Sciatic nerve (tissue), 2 donors: ENCODE data around the gene FOXK2. TPM values are rescaled to one million over a fixed set of nuclear protein-coding genes. Genes with fewer than 3 reads are reported as not detected.
"Not testable (repeated sequence)": the region's sequence is repeated elsewhere in the genome, so short reads cannot be mapped to it uniquely, and the experiment has no call there.

Experiments used
- ATAC-seq: fragments of 200-7000 bp; cut with Tn5 transposase; one replicate; pipeline ENCODE4 v1.9.1; 2020; ENCODE audit warnings: mild to moderate bottlenecking, moderate library complexity
- DNase-seq: peaks from one replicate; pipeline ENCODE4 v3.0.0-alpha.2; 2020; ENCODE audit warnings: low spot score
- intact Hi-C: fragments of 100-400 bp; cut with DNase I; formaldehyde crosslinking; loops from one replicate; pipeline ENCODE4 v1.14.2; 2022
- total RNA-seq: library from RNA; stranded (reverse); fragmentation: NEBNext Ultra II Directional; extraction: Animal tissue kit (Norgen Biotek cat#: 25700); gene quantifications from one replicate; pipeline ENCODE4 v1.2.1, GENCODE V29; 2021
- donor health status: DM: no; HTN: no; CAD: no.
- donor health status: DM: no; HTN: no; CAD: no.

Gene FOXK2
- total RNA-seq, 1 donor from 2014 or later = 59.9 TPM

- ATAC-seq = no peak
- intact Hi-C loops = no loop called here
- no peak for DNase-seq
Measured at GRCh38 chr17:82559566-82560251, 40.2 kb downstream of the FOXK2 start.

DNA sequence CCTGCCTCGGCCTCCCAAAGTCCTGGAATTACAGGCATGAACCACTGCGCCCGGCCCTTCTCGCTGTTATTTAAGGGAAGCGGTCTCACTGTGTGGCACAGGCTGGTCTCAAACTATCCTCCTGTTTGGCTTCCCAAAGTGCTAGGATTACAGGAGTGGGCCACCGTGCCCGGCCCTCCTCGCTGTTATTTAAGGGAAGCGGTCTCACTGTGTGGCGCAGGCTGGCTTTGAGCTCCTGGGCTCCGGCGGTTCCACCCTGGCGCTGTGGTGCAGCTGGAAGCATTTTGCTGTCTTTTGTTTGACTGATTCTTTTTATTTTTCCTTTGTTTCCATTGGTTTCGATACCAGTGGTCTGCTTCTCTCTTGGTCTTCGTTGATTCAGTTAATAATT lies 40.7 kb downstream of the FOXK2 start:
- intact Hi-C loops = no loop called here
- DNase-seq = no peak
- no peak for ATAC-seq

DNA sequence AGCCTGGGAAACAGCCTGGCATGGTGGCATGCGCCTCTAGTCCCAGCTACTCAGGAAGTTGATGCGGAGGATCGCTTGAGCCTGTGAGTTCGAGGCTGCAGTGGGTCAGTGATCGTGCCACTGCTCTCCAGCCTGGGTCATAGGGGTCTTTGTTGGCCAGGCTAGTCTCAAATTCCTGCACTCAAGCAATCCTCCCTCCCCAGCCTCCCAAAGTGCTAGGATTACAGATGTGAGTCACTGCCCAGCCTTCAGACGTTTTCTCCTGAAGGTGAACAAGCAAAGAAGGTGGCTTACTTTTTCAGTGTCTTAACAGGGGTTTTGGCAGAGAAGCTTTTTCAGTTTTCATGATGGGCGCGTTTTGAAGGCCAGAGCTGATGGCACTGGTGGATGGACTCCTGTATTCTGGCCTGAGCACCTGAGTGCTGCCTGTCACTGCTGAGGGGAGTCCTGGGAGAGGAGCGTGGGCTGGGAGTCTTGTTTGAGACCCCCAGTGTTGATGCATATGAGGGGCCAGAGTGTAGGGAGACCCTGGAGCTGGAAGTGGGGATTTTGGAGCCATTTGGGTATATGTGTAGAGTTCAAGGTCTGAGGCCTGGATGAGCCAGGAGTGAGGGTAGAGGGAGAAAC lies 41.4 kb downstream of the FOXK2 start:
- DNase-seq (no peak), ATAC-seq (no peak)
- intact Hi-C loops = no loop called here

- peak; percentile 28 for ATAC-seq
- intact Hi-C loops = no loop called here
- DNase-seq = no peak
Measured at GRCh38 chr17:82561429-82562035, 42.0 kb downstream of the FOXK2 start.

- ATAC-seq, intact Hi-C loops, DNase-seq: not testable (repeated sequence)
Measured at GRCh38 chr17:82562718-82563220, 43.2 kb downstream of the FOXK2 start.

GRCh38 chr17:82563318-82563717 lies 43.8 kb downstream of the FOXK2 start:
- intact Hi-C loops = no loop called here
- ATAC-seq (no peak), DNase-seq (no peak)

DNA sequence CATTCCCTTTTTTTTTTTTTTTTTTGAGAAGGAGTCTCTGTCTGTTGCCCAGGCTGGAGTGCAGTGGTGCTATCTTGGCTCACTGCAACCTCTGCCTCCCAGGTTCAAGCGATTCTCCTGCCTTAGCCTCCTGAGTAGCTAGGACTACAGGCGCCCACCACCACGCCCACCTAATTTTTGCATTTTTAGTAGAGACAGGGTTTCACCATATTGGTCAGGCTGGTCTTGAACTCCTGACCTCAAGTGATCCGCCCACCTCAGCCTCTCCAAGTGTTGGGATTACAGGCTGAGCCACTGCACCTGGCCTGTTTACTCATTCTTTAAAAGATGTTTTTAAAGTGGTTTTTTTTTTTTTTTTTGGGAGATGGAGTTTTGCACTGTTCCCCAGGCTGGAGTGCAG lies 44.2 kb downstream of the FOXK2 start:
- intact Hi-C loops, ATAC-seq, DNase-seq: not testable (repeated sequence)

- intact Hi-C loops = no loop called here
- ATAC-seq (no peak), DNase-seq (no peak)
Measured at GRCh38 chr17:82564241-82564640, 44.7 kb downstream of the FOXK2 start.

DNA sequence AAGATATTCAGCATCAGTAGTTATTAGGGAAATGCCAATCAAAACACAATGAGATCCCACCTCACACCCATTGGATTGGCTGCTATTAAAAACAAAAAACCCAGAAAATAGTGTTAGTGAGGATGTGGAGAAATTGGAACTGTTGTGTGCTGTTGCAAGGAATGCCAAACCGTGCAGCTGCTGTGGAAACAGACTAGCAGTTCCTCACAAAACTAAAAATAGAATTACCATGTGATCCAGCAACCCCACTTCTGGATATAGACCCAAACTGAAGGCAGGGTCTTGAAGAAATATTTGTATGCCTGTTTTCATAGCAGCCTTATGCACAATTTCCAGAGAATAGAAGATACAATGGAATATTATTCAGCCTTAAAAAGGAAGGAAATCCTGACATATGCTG lies 46.0 kb downstream of the FOXK2 start:
- intact Hi-C loops = no loop called here
- no peak for ATAC-seq
- no peak for DNase-seq

GRCh38 chr17:82566129-82566960 lies 46.8 kb downstream of the FOXK2 start:
- intact Hi-C loops = no loop called here
- no peak for ATAC-seq
- no peak for DNase-seq

GRCh38 chr17:82567286-82567685 lies 47.8 kb downstream of the FOXK2 start:
- ATAC-seq = no peak
- intact Hi-C loops = no loop called here
- DNase-seq = no peak

GRCh38 chr17:82568997-82569393 lies 49.5 kb downstream of the FOXK2 start:
- no peak for ATAC-seq

DNA sequence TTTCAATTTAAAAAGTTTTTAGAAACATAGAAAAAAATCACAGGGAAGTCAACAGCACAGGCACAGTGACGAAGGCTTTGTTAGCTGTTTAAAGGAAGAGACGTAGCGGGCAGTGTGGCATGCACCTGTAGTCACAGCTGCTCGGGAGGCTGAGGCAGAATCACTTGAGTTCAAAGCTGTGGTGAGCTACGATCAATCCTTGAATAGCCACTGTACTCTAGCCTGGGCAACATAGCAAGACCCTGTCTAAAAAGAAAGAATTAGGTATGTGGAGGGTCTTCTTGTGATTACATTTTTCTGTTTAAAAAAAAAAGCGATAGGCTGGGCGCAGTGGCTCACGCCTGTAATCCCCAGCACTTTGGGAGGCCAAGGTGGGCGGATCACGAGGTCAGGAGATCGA lies 50.1 kb downstream of the FOXK2 start:
- intact Hi-C loops = no loop called here
- DNase-seq (no peak), ATAC-seq (no peak)

More at GRCh38 chr17:82568997-82569393, 49.5 kb downstream of the FOXK2 start:
- no peak for DNase-seq
- intact Hi-C loops = no loop called here

- intact Hi-C loops = no loop called here
- DNase-seq = no peak
- ATAC-seq = no peak
Measured at GRCh38 chr17:82570277-82570676, 50.7 kb downstream of the FOXK2 start.

DNA sequence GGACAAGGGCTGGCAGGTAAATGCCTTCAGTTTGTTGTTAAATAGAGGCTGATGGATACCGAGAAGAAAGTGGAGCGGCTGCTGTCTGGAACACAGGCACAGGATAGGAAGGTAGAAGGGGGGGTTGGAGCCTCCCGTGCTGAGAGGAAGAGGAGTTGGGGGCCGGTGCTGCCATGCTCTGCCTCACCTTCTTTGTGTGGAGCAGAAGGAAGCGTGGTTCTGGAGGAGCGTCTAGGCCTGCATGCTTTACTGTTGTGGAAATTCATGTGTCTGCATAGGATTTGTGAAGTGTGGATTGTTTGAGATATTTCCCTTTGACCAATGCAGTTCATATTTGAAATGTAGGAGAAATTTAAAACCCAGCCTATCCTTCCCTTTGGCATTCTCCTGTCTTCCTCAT lies 52.3 kb downstream of the FOXK2 start:
- no peak for ATAC-seq
- intact Hi-C loops = no loop called here
- no peak for DNase-seq

- intact Hi-C loops = no loop called here
- DNase-seq (no peak), ATAC-seq (no peak)
Measured at GRCh38 chr17:82574041-82574440, 54.5 kb downstream of the FOXK2 start.

DNA sequence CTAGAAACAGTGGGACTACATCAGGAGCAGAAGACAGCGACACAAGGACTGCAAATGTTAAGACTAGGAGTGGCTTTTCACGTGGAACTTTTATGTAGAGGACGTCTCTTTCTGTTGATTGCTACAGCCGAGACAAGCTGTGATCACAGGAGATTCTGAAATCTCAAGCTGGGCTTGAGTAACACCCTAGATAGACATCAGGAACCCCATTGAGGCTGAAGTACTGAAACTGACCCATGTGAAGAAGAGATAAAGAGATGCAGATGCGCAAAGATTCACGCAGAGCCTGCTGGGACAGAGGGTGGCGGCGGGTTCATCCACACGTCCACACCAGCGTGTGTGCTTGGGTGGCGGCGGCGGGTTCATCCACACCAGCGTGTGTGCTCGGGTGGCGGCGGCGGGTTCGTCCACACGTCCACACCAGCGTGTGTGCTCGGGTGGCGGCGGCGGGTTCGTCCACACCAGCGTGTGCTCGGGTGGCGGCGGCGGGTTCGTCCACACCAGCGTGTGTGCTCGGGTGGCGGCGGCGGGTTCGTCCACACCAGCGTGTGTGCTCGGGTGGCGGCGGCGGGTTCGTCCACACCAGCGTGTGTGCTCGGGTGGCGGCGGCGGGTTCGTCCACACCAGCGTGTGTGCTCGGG lies 56.2 kb downstream of the FOXK2 start:
- ATAC-seq, intact Hi-C loops, DNase-seq: not testable (repeated sequence)

GRCh38 chr17:82577300-82577699 lies 57.8 kb downstream of the FOXK2 start:
- ATAC-seq (no peak), DNase-seq (no peak)
- intact Hi-C loops = no loop called here

- intact Hi-C loops, ATAC-seq, DNase-seq: not testable (repeated sequence)
Measured at GRCh38 chr17:82579969-82580368, 60.4 kb downstream of the FOXK2 start.
